Lung (tissue), 12 donors: ENCODE results near the gene B9D2. TPM values are rescaled to one million over a fixed set of nuclear protein-coding genes. Genes with fewer than 3 reads are reported as not detected.
A peak's percentile ranks its signal among the peaks of the same experiment; 100 is the strongest.

Experiments
- ATAC-seq: fragments of 200-7000 bp; cut with Tn5 transposase; one replicate; pipeline ENCODE4 v1.9.1; 2020; ENCODE audit warnings: moderate number of reproducible peaks; ENCODE audit not compliant: insufficient read depth, low FRiP score
- DNase-seq, 3 donors: peaks; one replicate each; pipeline ENCODE4 v3.0.0-alpha.2; 2013 to 2017
- H3K27ac ChIP-seq, 2 donors: one replicate each; pipeline ENCODE4 v1.5.1; 2013; ENCODE audit warnings: mild to moderate bottlenecking in 2 of 2, moderate library complexity in 2 of 2, control low read depth in 1 of 2, inconsistent platforms in 1 of 2, low read depth in 1 of 2, low read length in 1 of 2
- H3K27me3 ChIP-seq, 3 donors: one replicate each; pipeline ENCODE4 v1.5.1; 2013; ENCODE audit warnings: low read length in 2 of 3; ENCODE audit not compliant: control insufficient read depth in 3 of 3, insufficient read depth in 3 of 3
- H3K36me3 ChIP-seq, 4 donors: one replicate each; pipeline ENCODE4 v1.5.1; 2013; ENCODE audit warnings: low read length in 4 of 4, mild to moderate bottlenecking in 1 of 4, moderate library complexity in 1 of 4; ENCODE audit not compliant: control insufficient read depth in 4 of 4, insufficient read depth in 4 of 4
- H3K4me1 ChIP-seq, 5 donors: one replicate each; pipeline ENCODE4 v1.5.1; 2013; ENCODE audit warnings: low read length in 5 of 5, mild to moderate bottlenecking in 2 of 5, moderate library complexity in 1 of 5; ENCODE audit not compliant: control insufficient read depth in 5 of 5, insufficient read depth in 5 of 5
- H3K4me3 ChIP-seq: one replicate; pipeline ENCODE4 v1.5.1; 2013; ENCODE audit warnings: mild to moderate bottlenecking, control low read depth, moderate library complexity
- H3K9ac ChIP-seq, 2 donors: one replicate each; pipeline ENCODE4 v1.5.1; 2013; ENCODE audit warnings: low read length in 2 of 2, control low read depth in 1 of 2; ENCODE audit not compliant: insufficient read depth in 1 of 2
- H3K9me3 ChIP-seq, 4 donors: one replicate each; pipeline ENCODE4 v1.5.1; 2013; ENCODE audit warnings: low read length in 3 of 4, mild to moderate bottlenecking in 1 of 4, moderate library complexity in 1 of 4; ENCODE audit not compliant: control insufficient read depth in 4 of 4, insufficient read depth in 3 of 4
- CTCF ChIP-seq: IDR thresholded peaks from 2 replicates; pipeline ENCODE4 v1.5.1; 2012; ENCODE audit warnings: mild to moderate bottlenecking; ENCODE audit errors: control extremely low read depth, extremely low read depth
- WGBS, 2 donors: extraction: QIAGEN DNeasy Blood & Tissue Kit; methylation state at CpG; one replicate each; pipeline ENCODE4 v1.1.7; 2013; 5-methylcytosine and 5-hydroxymethylcytosine counted together
- polyA plus RNA-seq, 2 donors: library from polyadenylated mRNA; stranded (reverse); fragments of 200-250 nt; gene quantifications; one replicate each; pipeline ENCODE4 v1.2.1, GENCODE V29; 2013
- total RNA-seq, 2 donors: library from RNA; depleted of rRNA in 1 of 2; stranded (reverse); fragments of >200 nt in 1 of 2; gene quantifications; one replicate each; pipeline ENCODE4 v1.2.1, GENCODE V29; 2014 to 2021
- donor health status: control.
- donor health status: control.
- donor health status: Bipolar disorder and iron deficiency.
- donor health status: healthy.
- donor health status: DM: yes; HTN: yes; CAD: no.

B9D2 gene
- total and polyA plus RNA-seq, 4 donors: 10.2 to 18.6 (median 14.0) TPM

- Histone ChIP-seq H3K27me3 (no peaks in the 10 kb centered on the region), H3K9ac (peak within 1 kb of the TSS; percentile 95 to 97), H3K4me1 (peaks cover 0 to 19% (median 10%) of the 10 kb centered on the region in 5 donors), H3K27ac (peak within 1 kb of the TSS; percentile 88 to 90), H3K9me3 (no peaks in the 10 kb centered on the region), H3K4me3 (peak within 1 kb of the TSS; percentile 92), H3K36me3 (peaks cover 0 to 6% (median 0%) of the 10 kb centered on the region in 4 donors)
- WGBS, 2 donors: 0 to 1% methylated on average over 50 of the region's 50 CpGs
- ATAC-seq (peak; percentile 97), DNase-seq (peak; percentile 100)
- no peak for TF ChIP-seq CTCF
Observed at GRCh38 chr19:41397086-41398049, 33.4 kb upstream of the B9D2 start, which contains the start of the genes BCKDHA and EXOSC5. Gene BCKDHA (plus strand): TSS chr19:41397818. CDS start chr19:41397828, 10 bp downstream. Gene EXOSC5 (minus strand): TSS chr19:41397359. CDS start chr19:41397328, 31 bp downstream.

- no peak overlapping the region for H3K9ac ChIP-seq
- no peak overlapping the region for H3K27ac ChIP-seq
- H3K9me3 ChIP-seq: no peaks in the 10 kb centered on the region
- WGBS, 2 donors: 67 to 82% methylated on average over 6 of the region's 6 CpGs
- no peaks in the 10 kb centered on the region for H3K27me3 ChIP-seq
- DNase-seq: no peak
- no peak overlapping the region for H3K4me3 ChIP-seq
- no peak for ATAC-seq
- no peak for TF ChIP-seq CTCF
- H3K36me3 ChIP-seq: peaks cover 0 to 15% (median 4%) of the 10 kb centered on the region in 4 donors
- peaks cover 0 to 19% (median 8%) of the 10 kb centered on the region in 5 donors for H3K4me1 ChIP-seq
Observed at GRCh38 chr19:41395355-41395754, 31.4 kb upstream of the B9D2 start.

GRCh38 chr19:41392775-41393174 is 28.8 kb upstream of the B9D2 start:
- Histone ChIP-seq H3K27me3 (no peaks in the 10 kb centered on the region), H3K4me3 (no peak overlapping the region), H3K9ac (no peak overlapping the region), H3K36me3 (peaks cover 3 to 24% (median 8%) of the 10 kb centered on the region in 4 donors), H3K9me3 (no peaks in the 10 kb centered on the region), H3K4me1 (peaks cover 0 to 7% (median 0%) of the 10 kb centered on the region in 5 donors), H3K27ac (peak overlapping the region in 1 of 2 donors; percentile 21)
- no peak for DNase-seq
- TF ChIP-seq CTCF: no peak
- WGBS, 2 donors: 82 to 86% methylated on average over 12 of the region's 12 CpGs
- ATAC-seq: no peak
